Gastroesophageal sphincter (tissue), 4 donors: ENCODE data around the gene TSPAN4. TPM values are rescaled to one million over a fixed set of nuclear protein-coding genes. Genes with fewer than 3 reads are reported as not detected.

ENCODE experiments used
- ATAC-seq: fragments of 150-250 bp; one replicate; pipeline ENCODE4 v1.9.1; 2016; ENCODE audit warnings: mild to moderate bottlenecking, moderate library complexity
- H3K27ac ChIP-seq, 4 donors: fragments of 200-600 bp; sonication (generic) in 3 of 4; 1 replicate in 3 of 4; 2 replicates in 1 of 4; pipeline ENCODE4 v1.5.1; 2016 to 2019
- H3K27me3 ChIP-seq: fragments of 200-600 bp; sonication (generic); one replicate; pipeline ENCODE4 v1.5.1; 2019
- H3K36me3 ChIP-seq, 2 donors: fragments of 200-600 bp; sonication (generic); one replicate each; pipeline ENCODE4 v1.5.1; 2019; ENCODE audit warnings: control low read depth in 1 of 2
- H3K4me1 ChIP-seq, 3 donors: fragments of 200-600 bp; sonication (generic); 1 replicate in 2 of 3; 2 replicates in 1 of 3; pipeline ENCODE4 v1.5.1; 2016 to 2019; ENCODE audit warnings: control low read depth in 2 of 3
- H3K4me3 ChIP-seq, 2 donors: fragments of 200-600 bp; sonication (generic); one replicate each; pipeline ENCODE4 v1.5.1; 2019; ENCODE audit warnings: mild to moderate bottlenecking in 1 of 2, moderate library complexity in 1 of 2
- H3K9me3 ChIP-seq, 3 donors: fragments of 200-600 bp; sonication (generic); one replicate each; pipeline ENCODE4 v1.5.1; 2017 to 2019; ENCODE audit warnings: control low read depth in 2 of 3
- EP300 ChIP-seq: sonication (generic); formaldehyde crosslinking; IDR thresholded peaks from one replicate; pipeline ENCODE4 v1.6.1; 2017; ENCODE audit warnings: antibody characterized with exemption, mild to moderate bottlenecking
- POLR2A ChIP-seq, 2 donors: fragments of 450-650 bp; IDR thresholded peaks; one replicate each; pipeline ENCODE4 v1.6.1; 2017; ENCODE audit warnings: antibody characterized with exemption in 2 of 2, mild to moderate bottlenecking in 2 of 2, moderate library complexity in 1 of 2
- POLR2AphosphoS5 ChIP-seq: sonication (generic); formaldehyde crosslinking; IDR thresholded peaks from one replicate; pipeline ENCODE4 v1.6.1; 2017; ENCODE audit warnings: antibody characterized with exemption
- WGBS, 2 donors: methylation state at CpG; one replicate each; pipeline ENCODE4 v1.1.5; 2018; ENCODE audit warnings: low coverage in 1 of 2; 5-methylcytosine and 5-hydroxymethylcytosine counted together
- total RNA-seq, 4 donors: library from RNA; depleted of rRNA; stranded (reverse); fragments of >200 nt; gene quantifications; one replicate each; pipeline ENCODE4 v1.1.0, GENCODE V29; 2016
- TF ChIP-seq, protein P1 (sequence below), 4 experiments: fragments of 200-600 bp in 2 of 4; fragments of 450-650 bp in 2 of 4; sonication (generic) in 1 of 4; IDR thresholded peaks; one replicate each; pipeline ENCODE4 v1.5.1; 2017 to 2019; ENCODE audit warnings: antibody characterized with exemption in 4 of 4, mild to moderate bottlenecking in 2 of 4, moderate library complexity in 2 of 4

Gene TSPAN4
- total RNA-seq, 4 donors from 2014 or later = 66.5 to 115 (median 112) TPM

DNA sequence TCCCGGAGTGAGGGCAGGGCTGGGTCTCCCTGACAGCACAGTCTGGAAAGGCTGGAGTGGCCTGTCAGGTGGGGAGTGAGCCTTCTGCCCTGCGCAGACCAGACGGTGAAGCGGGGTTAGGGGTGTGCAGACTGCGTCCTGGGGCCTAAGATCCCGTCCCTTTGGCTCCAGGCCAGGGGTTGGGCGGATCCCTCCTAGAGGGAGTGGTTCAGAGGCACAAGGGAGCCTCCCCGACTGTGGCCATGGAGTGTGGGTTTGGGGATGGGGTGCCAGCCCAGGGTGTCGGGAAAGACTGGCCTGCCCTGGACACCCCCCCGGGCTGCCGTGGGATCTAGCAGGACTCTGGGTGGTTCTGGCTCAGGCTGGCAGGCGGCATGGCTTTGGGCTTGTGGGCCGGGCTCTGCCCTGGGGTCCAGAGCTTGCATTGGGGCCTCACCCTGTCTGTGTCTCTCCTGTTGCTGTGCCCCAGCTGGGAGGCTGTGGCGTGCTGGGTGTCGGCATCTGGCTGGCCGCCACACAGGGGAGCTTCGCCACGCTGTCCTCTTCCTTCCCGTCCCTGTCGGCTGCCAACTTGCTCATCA, 19.5 kb downstream of the TSPAN4 start:
- Histone ChIP-seq H3K9me3 (no peaks in the 10 kb centered on the region), H3K27me3 (no peaks in the 10 kb centered on the region), H3K4me3 (no peak overlapping the region), H3K36me3 (peaks cover 0 to 59% of the 10 kb centered on the region in 2 donors), H3K4me1 (peaks cover 0 to 53% (median 16%) of the 10 kb centered on the region in 3 donors), H3K27ac (peak overlapping the region in 2 of 4 donors; percentile 12 to 38)
- TF ChIP-seq POLR2AphosphoS5 (no peak), EP300 (no peak), POLR2A (IDR thresholded peaks at IDR 0.05) (no peak)
- TF ChIP-seq, protein P1, sequence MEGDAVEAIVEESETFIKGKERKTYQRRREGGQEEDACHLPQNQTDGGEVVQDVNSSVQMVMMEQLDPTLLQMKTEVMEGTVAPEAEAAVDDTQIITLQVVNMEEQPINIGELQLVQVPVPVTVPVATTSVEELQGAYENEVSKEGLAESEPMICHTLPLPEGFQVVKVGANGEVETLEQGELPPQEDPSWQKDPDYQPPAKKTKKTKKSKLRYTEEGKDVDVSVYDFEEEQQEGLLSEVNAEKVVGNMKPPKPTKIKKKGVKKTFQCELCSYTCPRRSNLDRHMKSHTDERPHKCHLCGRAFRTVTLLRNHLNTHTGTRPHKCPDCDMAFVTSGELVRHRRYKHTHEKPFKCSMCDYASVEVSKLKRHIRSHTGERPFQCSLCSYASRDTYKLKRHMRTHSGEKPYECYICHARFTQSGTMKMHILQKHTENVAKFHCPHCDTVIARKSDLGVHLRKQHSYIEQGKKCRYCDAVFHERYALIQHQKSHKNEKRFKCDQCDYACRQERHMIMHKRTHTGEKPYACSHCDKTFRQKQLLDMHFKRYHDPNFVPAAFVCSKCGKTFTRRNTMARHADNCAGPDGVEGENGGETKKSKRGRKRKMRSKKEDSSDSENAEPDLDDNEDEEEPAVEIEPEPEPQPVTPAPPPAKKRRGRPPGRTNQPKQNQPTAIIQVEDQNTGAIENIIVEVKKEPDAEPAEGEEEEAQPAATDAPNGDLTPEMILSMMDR (IDR thresholded peaks at IDR 0.05) = no peak
- ATAC-seq = peak; percentile 4
- WGBS, 2 donors = 40% methylated on average over 3 of the region's 20 CpGs; no CpG with 5 or more reads in 1 of the 2 donors

DNA sequence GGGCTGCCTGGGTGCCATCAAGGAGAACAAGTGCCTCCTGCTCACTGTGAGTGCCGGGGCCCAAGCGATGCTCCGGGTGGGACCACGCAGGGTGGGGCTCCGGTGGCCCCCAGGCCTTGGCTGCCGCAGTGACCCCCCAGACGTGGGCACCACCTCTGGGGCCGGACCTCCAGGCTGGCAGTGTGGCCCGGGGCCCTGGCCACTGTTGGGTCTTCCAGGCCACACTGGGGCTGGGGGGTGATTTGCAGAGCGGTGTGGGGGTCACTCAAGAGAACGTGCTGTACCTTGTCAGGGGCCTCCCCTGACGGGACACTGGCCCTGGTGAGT, 20.0 kb downstream of the TSPAN4 start:
- ATAC-seq = no peak
- H3K4me3 ChIP-seq = no peak overlapping the region
- TF ChIP-seq POLR2AphosphoS5 (no peak), POLR2A (IDR thresholded peaks at IDR 0.05) (no peak), EP300 (no peak)
- TF ChIP-seq, protein P1 (IDR thresholded peaks at IDR 0.05) = no peak
- no peaks in the 10 kb centered on the region for H3K27me3 ChIP-seq
- peaks cover 0 to 50% (median 16%) of the 10 kb centered on the region in 3 donors for H3K4me1 ChIP-seq
- H3K36me3 ChIP-seq = peaks cover 0 to 64% of the 10 kb centered on the region in 2 donors
- 100% methylated on average over 3 of the region's 12 CpGs; no CpG with 5 or more reads in 1 of the 2 donors for WGBS, 2 donors
- no peaks in the 10 kb centered on the region for H3K9me3 ChIP-seq
- H3K27ac ChIP-seq = peak overlapping the region in 1 of 4 donors; percentile 12

DNA sequence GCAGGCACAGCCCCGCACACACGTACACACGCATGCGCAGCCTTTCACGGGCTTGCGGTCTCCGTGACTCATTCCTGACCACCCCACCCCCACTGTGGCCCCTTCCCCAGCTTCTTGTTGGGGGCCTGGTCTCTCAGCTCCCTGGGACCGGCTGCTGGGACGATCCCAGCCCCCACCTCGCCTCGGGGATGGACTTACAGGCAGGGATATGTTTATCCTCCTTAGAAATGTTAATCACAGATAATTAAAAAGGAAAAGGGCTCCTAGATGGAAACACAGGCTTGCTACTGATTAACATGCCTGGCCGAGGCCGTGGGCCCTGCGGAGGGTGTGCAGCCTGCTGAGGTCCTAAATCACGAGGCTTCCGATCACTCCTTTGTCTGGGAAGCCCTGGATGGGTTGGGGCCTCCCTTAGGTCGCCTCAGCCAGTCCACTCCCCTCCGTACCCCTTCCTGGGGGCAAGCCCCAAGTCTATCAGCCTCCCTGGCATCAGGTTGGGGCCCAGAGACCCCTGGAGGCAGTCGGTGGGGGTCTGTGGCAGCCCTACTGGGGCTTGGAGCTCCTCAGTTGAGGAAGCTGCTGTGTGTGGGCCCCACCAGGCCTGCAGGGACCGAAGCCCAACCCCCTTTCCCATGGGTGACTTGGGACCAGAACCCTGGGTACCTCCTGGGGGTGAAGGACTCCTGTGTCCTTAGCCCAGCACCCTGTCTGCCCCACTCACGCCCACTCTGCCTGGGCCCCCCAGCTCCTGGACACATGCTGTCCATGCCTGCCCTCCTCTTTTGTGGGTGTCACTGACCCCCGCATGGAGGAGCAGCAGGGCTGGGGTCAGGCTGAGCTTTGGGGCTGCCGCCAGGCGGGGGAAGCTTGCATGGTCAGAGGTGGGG, 20.6 kb downstream of the TSPAN4 start:
- Histone ChIP-seq H3K4me1 (peaks cover 0 to 44% (median 16%) of the 10 kb centered on the region in 3 donors), H3K27me3 (no peaks in the 10 kb centered on the region), H3K9me3 (no peaks in the 10 kb centered on the region), H3K27ac (no peak overlapping the region), H3K36me3 (peaks cover 0 to 70% of the 10 kb centered on the region in 2 donors), H3K4me3 (no peak overlapping the region)
- no peak for ATAC-seq
- WGBS, 2 donors = 90% methylated on average over 3 of the region's 24 CpGs; no CpG with 5 or more reads in 1 of the 2 donors
- TF ChIP-seq POLR2AphosphoS5 (no peak), POLR2A (IDR thresholded peaks at IDR 0.05) (no peak), EP300 (no peak)
- TF ChIP-seq, protein P1 (IDR thresholded peaks at IDR 0.05) = no peak

DNA sequence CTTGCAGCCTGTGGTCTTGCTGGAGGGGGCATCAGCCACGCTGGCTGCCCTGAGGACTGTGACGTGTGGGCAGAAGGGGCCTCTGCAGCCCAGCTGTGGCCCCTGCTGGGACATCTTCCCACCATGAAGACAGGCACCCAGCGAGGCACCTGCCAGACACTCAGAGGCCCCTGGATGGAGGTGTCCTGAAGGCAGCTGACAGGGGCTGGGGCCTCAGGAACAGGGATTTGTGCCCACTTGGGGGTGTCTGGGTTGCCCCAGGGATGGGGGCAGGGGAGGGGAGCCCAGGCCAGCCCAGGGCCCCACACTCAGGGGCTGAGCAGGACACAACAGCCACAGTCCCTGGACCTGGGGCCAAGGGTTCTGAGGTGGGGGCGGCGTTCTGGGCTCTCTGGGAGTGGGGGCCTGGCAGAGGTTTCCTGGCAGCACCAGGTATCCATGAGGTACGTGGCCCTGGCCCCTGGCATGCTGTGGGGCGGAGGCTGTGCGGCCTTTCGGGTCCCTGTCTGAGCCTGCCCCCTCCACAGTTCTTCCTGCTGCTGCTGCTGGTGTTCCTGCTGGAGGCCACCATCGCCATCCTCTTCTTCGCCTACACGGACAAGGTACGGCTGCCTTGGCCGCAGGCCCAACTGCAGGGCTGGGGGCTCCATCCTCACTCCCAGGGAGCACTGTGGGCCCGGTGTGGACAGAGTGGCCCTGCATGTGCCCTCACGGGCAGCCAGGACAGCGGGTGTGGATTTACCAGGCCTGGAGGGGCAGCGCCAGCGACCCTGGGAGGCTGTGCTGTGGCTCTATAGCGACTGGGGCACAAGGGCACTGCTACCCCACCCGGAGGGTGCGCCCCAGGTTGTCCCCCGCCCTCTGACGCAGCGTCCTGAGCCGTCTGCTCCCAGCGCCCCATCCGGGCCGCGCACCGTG, 21.5 kb downstream of the TSPAN4 start:
- WGBS, 2 donors = 92% methylated on average over 11 of the region's 31 CpGs; no CpG with 5 or more reads in 1 of the 2 donors
- H3K9me3 ChIP-seq = no peaks in the 10 kb centered on the region
- peaks cover 0 to 35% (median 16%) of the 10 kb centered on the region in 3 donors for H3K4me1 ChIP-seq
- ATAC-seq = no peak
- H3K27ac ChIP-seq = no peak overlapping the region
- no peak overlapping the region for H3K4me3 ChIP-seq
- no peaks in the 10 kb centered on the region for H3K27me3 ChIP-seq
- TF ChIP-seq POLR2AphosphoS5 = no peak
- TF ChIP-seq, protein P1 (IDR thresholded peaks at IDR 0.05) = no peak
- no peak for TF ChIP-seq POLR2A (IDR thresholded peaks at IDR 0.05)
- TF ChIP-seq EP300 = no peak
- peaks cover 0 to 79% of the 10 kb centered on the region in 2 donors for H3K36me3 ChIP-seq
